Mesendoderm (in vitro differentiated cells): ENCODE data around the gene DRAXIN.
A peak's percentile ranks its signal among the peaks of the same experiment; 100 is the strongest.

ENCODE experiments used
- DNase-seq: peaks from one replicate; pipeline ENCODE4 v3.0.0; 2013
- H2AK5ac ChIP-seq: 2 replicates; pipeline ENCODE4 v1.6.1; 2013; ENCODE audit warnings: low read length, inconsistent platforms
- H2BK120ac ChIP-seq: 2 replicates; pipeline ENCODE4 v1.6.1; 2013; ENCODE audit warnings: low read depth, mild to moderate bottlenecking, low read length, moderate library complexity, mixed read lengths
- H2BK15ac ChIP-seq: replicated peaks from 2 replicates; pipeline ENCODE4 v1.6.1; 2013; ENCODE audit warnings: low read depth, mild to moderate bottlenecking, moderate library complexity
- H2BK5ac ChIP-seq: 2 replicates; pipeline ENCODE4 v1.6.1; 2013; ENCODE audit warnings: low read length, inconsistent platforms
- H3K18ac ChIP-seq: 2 replicates; pipeline ENCODE4 v1.6.1; 2013; ENCODE audit warnings: mild to moderate bottlenecking, low read length, mixed read lengths
- H3K23ac ChIP-seq: one replicate; pipeline ENCODE4 v1.6.1; 2013; ENCODE audit warnings: low read length
- H3K27ac ChIP-seq: 2 replicates; pipeline ENCODE4 v1.5.1; 2013; ENCODE audit warnings: low read depth, mild to moderate bottlenecking, inconsistent platforms, low read length, moderate library complexity
- H3K27me3 ChIP-seq: 2 replicates; pipeline ENCODE4 v1.6.1; 2013; ENCODE audit warnings: low read length, control low read depth, mild to moderate bottlenecking, inconsistent platforms; ENCODE audit not compliant: insufficient read depth, poor library complexity
- H3K36me3 ChIP-seq: 2 replicates; pipeline ENCODE4 v1.6.1; 2013; ENCODE audit warnings: low read length, inconsistent platforms; ENCODE audit not compliant: control insufficient read depth, insufficient read depth
- H3K4ac ChIP-seq: one replicate; pipeline ENCODE4 v1.6.1; 2013; ENCODE audit warnings: low read depth, mild to moderate bottlenecking, low read length, moderate library complexity
- H3K4me1 ChIP-seq: 2 replicates; pipeline ENCODE4 v1.6.1; 2013; ENCODE audit warnings: low read depth, low read length, inconsistent platforms; ENCODE audit not compliant: control insufficient read depth
- H3K4me2 ChIP-seq: 2 replicates; pipeline ENCODE4 v1.6.1; 2013; ENCODE audit warnings: low read length
- H3K4me3 ChIP-seq: 2 replicates; pipeline ENCODE4 v1.5.1; 2013; ENCODE audit warnings: mild to moderate bottlenecking, low read length
- H3K56ac ChIP-seq: one replicate; pipeline ENCODE4 v1.6.1; 2013; ENCODE audit warnings: low read length
- H3K79me1 ChIP-seq: 2 replicates; pipeline ENCODE4 v1.6.1; 2013; ENCODE audit warnings: low read length, inconsistent platforms
- H3K79me2 ChIP-seq: 2 replicates; pipeline ENCODE4 v1.6.1; 2013; ENCODE audit warnings: mild to moderate bottlenecking, low read length; ENCODE audit not compliant: control insufficient read depth, insufficient read depth
- H3K9ac ChIP-seq: 2 replicates; pipeline ENCODE4 v1.6.1; 2013; ENCODE audit warnings: low read length, inconsistent platforms
- H4K5ac ChIP-seq: one replicate; pipeline ENCODE4 v1.6.1; 2013; ENCODE audit warnings: low read length
- H4K8ac ChIP-seq: one replicate; pipeline ENCODE4 v1.6.1; 2013; ENCODE audit warnings: low read depth, mild to moderate bottlenecking, control low read depth, low read length, moderate library complexity
- WGBS: extraction: QIAGEN DNeasy Blood & Tissue Kit; methylation state at CpG from one replicate; pipeline ENCODE4 v1.1.7; 2013; ENCODE audit warnings: low lambda C conversion rate, missing lambda C conversion rate; ENCODE audit not compliant: insufficient coverage; ENCODE audit errors: extremely low coverage; 5-methylcytosine and 5-hydroxymethylcytosine counted together

The DRAXIN gene

GRCh38 chr1:11711490-11711889 lies 20.0 kb downstream of the DRAXIN start:
- Histone ChIP-seq H3K27me3 (no peaks in the 10 kb centered on the region), H3K79me1 (no peaks in the 10 kb centered on the region)

GRCh38 chr1:11712285-11712684 lies 20.8 kb downstream of the DRAXIN start:
- WGBS: no CpG with 5 or more reads among the region's 8 CpGs
- H2BK15ac ChIP-seq: no peak overlapping the region
- H3K4me2 ChIP-seq: no peak overlapping the region
- H2BK5ac ChIP-seq: no peak overlapping the region
- peaks cover 5% of the 10 kb centered on the region for H3K4me1 ChIP-seq
- H3K9ac ChIP-seq: no peak overlapping the region
- no peak overlapping the region for H3K27ac ChIP-seq
- no peaks in the 10 kb centered on the region for H3K27me3 ChIP-seq
- no peak overlapping the region for H3K23ac ChIP-seq
- no peak for DNase-seq
- no peak overlapping the region for H2BK120ac ChIP-seq
- no peaks in the 10 kb centered on the region for H3K79me2 ChIP-seq
- no peaks in the 10 kb centered on the region for H3K79me1 ChIP-seq
- H3K18ac ChIP-seq: no peak overlapping the region
- H2AK5ac ChIP-seq: no peak overlapping the region
- H4K8ac ChIP-seq: no peak overlapping the region
- no peak overlapping the region for H4K5ac ChIP-seq
- H3K56ac ChIP-seq: no peak overlapping the region
- H3K36me3 ChIP-seq: no peaks in the 10 kb centered on the region
- H3K4me3 ChIP-seq: no peak overlapping the region
- no peak overlapping the region for H3K4ac ChIP-seq

More at GRCh38 chr1:11711490-11711889, 20.0 kb downstream of the DRAXIN start:
- no peak overlapping the region for H3K4me2 ChIP-seq
- no peak overlapping the region for H2BK5ac ChIP-seq
- H4K5ac ChIP-seq: no peak overlapping the region
- H3K4me3 ChIP-seq: no peak overlapping the region
- no peak overlapping the region for H3K27ac ChIP-seq
- no peak overlapping the region for H4K8ac ChIP-seq
- H2BK15ac ChIP-seq: no peak overlapping the region
- H3K18ac ChIP-seq: no peak overlapping the region
- no peak overlapping the region for H3K4ac ChIP-seq
- no peak overlapping the region for H2AK5ac ChIP-seq
- peak overlapping the region; percentile 50 for H3K56ac ChIP-seq
- no peak overlapping the region for H3K23ac ChIP-seq
- DNase-seq: no peak
- no peaks in the 10 kb centered on the region for H3K36me3 ChIP-seq
- H3K9ac ChIP-seq: no peak overlapping the region
- WGBS: no CpG with 5 or more reads among the region's 5 CpGs
- no peaks in the 10 kb centered on the region for H3K79me2 ChIP-seq
- H2BK120ac ChIP-seq: no peak overlapping the region
- H3K4me1 ChIP-seq: peaks cover 6% of the 10 kb centered on the region

GRCh38 chr1:11713095-11713494 lies 21.6 kb downstream of the DRAXIN start:
- Histone ChIP-seq H3K36me3 (no peaks in the 10 kb centered on the region), H3K9ac (no peak overlapping the region), H3K27me3 (no peaks in the 10 kb centered on the region)

GRCh38 chr1:11714831-11715575 lies 23.5 kb downstream of the DRAXIN start:
- Histone ChIP-seq H3K79me2 (no peaks in the 10 kb centered on the region), H3K27ac (no peak overlapping the region)
- WGBS: no CpG with 5 or more reads among the region's 24 CpGs

More at GRCh38 chr1:11713095-11713494, 21.6 kb downstream of the DRAXIN start:
- no peak for DNase-seq
- no peak overlapping the region for H3K18ac ChIP-seq
- H3K4ac ChIP-seq: no peak overlapping the region
- H3K23ac ChIP-seq: no peak overlapping the region
- no peak overlapping the region for H2BK5ac ChIP-seq
- no peak overlapping the region for H4K5ac ChIP-seq
- H4K8ac ChIP-seq: no peak overlapping the region
- no peak overlapping the region for H2BK120ac ChIP-seq
- no peak overlapping the region for H3K4me3 ChIP-seq
- no peak overlapping the region for H2AK5ac ChIP-seq
- H3K4me2 ChIP-seq: no peak overlapping the region
- no peaks in the 10 kb centered on the region for H3K4me1 ChIP-seq
- H2BK15ac ChIP-seq: no peak overlapping the region
- no peaks in the 10 kb centered on the region for H3K79me1 ChIP-seq
- no peaks in the 10 kb centered on the region for H3K79me2 ChIP-seq
- no peak overlapping the region for H3K56ac ChIP-seq
- WGBS: no CpG with 5 or more reads among the region's 11 CpGs
- no peak overlapping the region for H3K27ac ChIP-seq

GRCh38 chr1:11719313-11720032 lies 28.0 kb downstream of the DRAXIN start:
- Histone ChIP-seq H3K23ac (no peak overlapping the region), H3K27ac (no peak overlapping the region), H4K8ac (no peak overlapping the region), H3K36me3 (no peaks in the 10 kb centered on the region), H3K56ac (peak overlapping the region; percentile 71), H3K27me3 (no peaks in the 10 kb centered on the region), H3K4ac (no peak overlapping the region), H2BK120ac (no peak overlapping the region), H3K4me3 (no peak overlapping the region), H2BK5ac (no peak overlapping the region), H4K5ac (no peak overlapping the region), H3K18ac (no peak overlapping the region), H2AK5ac (no peak overlapping the region), H3K9ac (peak overlapping the region; percentile 48), H3K4me1 (no peaks in the 10 kb centered on the region), H3K79me1 (no peaks in the 10 kb centered on the region), H3K79me2 (no peaks in the 10 kb centered on the region), H2BK15ac (no peak overlapping the region), H3K4me2 (peak overlapping the region; percentile 56)
- WGBS: no CpG with 5 or more reads among the region's 44 CpGs
- peak; percentile 45 for DNase-seq

More at GRCh38 chr1:11714831-11715575, 23.5 kb downstream of the DRAXIN start:
- no peak overlapping the region for H3K18ac ChIP-seq
- no peak overlapping the region for H3K4ac ChIP-seq
- H2BK120ac ChIP-seq: no peak overlapping the region
- H2BK5ac ChIP-seq: no peak overlapping the region
- no peak overlapping the region for H4K8ac ChIP-seq
- H3K79me1 ChIP-seq: no peaks in the 10 kb centered on the region
- H3K27me3 ChIP-seq: no peaks in the 10 kb centered on the region
- H2AK5ac ChIP-seq: no peak overlapping the region
- no peak overlapping the region for H3K56ac ChIP-seq
- DNase-seq: no peak
- H3K4me1 ChIP-seq: no peaks in the 10 kb centered on the region
- H3K4me2 ChIP-seq: no peak overlapping the region
- H3K36me3 ChIP-seq: no peaks in the 10 kb centered on the region
- H4K5ac ChIP-seq: no peak overlapping the region
- H3K9ac ChIP-seq: no peak overlapping the region
- no peak overlapping the region for H3K4me3 ChIP-seq
- no peak overlapping the region for H3K23ac ChIP-seq
- no peak overlapping the region for H2BK15ac ChIP-seq
